Stimulated activated CD8-positive, alpha-beta memory T cell treated with anti-CD3 and anti-CD28 coated beads, Interleukin-15, amount 100 ng/mL, for 4 hours (primary cell): Measurements from ENCODE around the gene MED12L.
A peak's percentile ranks its signal among the peaks of the same experiment; 100 is the strongest.

ENCODE experiments used
- DNase-seq, 2 donors: peaks; one replicate each; pipeline ENCODE4 v3.0.0-alpha.2; 2020; ENCODE audit warnings: low read depth in 2 of 2

The MED12L gene

GRCh38 chr3:151086484-151087456 lies 1.3 kb downstream of the MED12L start:
- DNase-seq: peak; percentile 32 to 42

DNA sequence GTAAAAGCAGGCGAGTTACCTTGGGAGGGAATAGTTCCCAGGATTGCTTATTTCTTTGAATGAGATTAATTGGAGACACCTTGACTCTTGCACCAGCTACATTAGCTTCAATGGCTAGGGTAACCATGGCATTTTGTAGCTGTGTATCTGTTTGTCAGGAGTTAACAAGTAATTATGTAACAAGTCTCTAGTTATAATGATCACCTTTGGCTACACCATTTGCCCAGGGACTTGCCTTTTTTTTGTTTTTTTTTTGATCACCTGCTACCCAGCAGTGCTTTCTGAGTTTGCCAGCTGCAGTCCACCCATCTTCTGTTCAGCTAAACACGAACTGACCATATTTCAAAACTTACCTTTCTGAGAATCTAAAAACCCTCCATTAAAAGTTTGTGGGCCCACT lies 2.2 kb downstream of the MED12L start:
- no peak for DNase-seq

DNA sequence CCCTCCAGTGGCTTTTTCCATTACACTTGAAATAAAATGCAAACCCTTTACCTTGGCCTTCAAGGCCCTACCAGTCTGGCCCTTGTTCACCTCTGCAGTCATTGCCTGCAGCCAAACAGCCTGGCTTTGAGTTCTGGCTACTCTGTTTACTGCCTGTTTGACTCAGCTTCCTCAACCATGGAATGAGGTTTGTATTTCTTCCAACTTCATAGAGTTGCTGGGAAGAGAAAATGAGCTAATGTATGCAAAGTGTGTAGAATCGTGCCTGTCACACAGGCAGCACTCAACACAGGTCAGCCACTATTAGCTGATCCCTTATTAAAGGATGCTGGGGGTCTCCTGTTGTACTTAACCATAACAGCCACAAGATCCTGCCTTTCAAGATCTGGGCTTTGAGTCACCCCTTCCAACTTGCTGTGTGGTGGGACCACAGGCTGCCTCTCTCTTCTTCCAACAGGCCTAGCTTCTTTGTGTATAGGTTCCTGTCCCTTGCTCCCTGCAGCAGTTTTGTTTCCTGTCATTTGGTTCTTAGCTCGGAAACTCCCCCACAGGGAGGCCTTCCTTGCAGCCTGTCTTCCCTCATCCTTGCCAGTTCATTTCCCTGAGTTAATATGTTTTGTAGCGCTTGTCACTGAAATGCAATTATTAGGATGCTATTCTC lies 6.4 kb downstream of the MED12L start:
- DNase-seq: no peak

GRCh38 chr3:151093148-151093547 lies 7.7 kb downstream of the MED12L start:
- no peak for DNase-seq

DNA sequence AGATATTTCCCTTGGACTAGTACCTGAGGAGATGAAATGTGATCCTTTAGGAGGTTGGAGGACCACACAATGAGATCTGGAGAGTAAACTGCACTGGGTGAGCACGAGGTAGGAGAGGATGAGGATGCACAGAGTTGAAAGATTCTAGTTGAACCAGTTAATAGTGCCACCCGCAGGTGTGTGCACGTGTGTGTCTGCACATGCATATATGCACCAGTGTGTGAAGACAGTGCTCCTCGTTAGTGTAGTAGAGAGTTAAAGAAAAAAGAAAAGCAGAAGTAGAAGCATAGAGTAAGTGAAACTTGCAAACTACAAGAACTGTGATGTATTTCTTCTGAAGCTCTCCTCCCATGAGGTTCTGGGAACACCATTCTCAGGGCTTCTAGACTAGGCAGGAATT lies 8.4 kb downstream of the MED12L start:
- no peak for DNase-seq

DNA sequence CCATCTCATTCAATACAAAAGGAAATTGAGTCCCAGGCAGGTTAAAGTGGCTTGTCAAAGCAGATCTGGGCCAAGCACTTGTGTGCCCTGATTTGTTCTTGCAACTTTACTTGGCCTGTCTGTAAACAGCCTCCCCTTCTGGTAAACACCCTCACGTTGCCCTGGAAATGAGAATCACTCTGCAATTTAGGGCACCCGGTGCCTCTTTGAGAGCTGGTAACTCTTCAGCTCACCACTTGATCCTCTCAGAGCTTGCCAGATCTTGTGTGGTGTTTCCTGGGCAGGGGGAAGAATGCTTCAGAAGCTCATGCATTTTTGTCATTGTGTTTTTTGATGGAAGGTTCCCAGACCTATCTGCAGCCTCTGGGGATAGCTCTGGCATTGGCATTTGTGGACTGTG lies 11.3 kb downstream of the MED12L start:
- no peak for DNase-seq

DNA sequence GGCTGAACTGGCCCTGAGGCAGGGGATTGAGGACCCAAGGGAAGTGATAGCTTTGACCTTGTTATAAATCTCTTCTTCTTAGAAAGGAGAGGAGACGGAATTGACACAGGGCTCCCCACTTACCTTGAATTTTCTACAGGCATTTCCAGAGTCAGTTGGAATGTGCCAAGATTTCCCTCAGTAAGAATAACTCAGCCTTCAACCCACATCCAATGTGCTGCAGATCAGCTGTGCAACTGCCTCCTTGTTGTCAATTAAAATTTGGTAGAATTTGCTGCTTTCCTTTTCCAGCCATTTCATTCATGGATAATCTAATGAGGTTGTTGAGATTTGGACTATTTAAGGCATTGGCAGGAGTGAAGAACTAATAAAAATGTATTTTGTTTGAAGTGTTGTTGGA lies 14.6 kb downstream of the MED12L start:
- DNase-seq: no peak

- DNase-seq: no peak
These were observed 16.0 kb downstream of the MED12L start for GRCh38 chr3:151101270-151101969.

- no peak for DNase-seq
These were observed 20.8 kb downstream of the MED12L start for GRCh38 chr3:151106311-151106710.

GRCh38 chr3:151107177-151107576 lies 21.7 kb downstream of the MED12L start:
- DNase-seq: no peak

DNA sequence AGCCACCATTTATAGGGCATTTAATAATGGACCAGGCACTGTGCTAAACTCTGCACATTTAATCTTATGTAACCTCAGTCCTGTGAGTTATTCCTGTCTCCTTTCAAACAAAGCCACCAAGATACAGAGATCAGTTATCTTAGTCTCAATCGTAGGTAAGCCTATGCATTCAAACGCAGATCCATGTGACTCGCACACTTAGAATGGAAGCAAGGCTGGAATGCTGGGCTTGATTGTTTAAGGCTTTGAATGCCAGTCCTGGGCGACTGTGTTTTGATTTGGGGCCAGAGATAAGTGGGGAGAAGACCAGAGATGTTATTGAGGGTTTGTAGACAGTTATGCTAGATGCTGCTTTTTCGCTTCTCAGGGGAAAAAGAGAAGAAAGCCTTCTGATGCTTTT lies 22.2 kb downstream of the MED12L start:
- no peak for DNase-seq

- no peak for DNase-seq
These were observed 23.9 kb downstream of the MED12L start for GRCh38 chr3:151109286-151109800.

- no peak for DNase-seq
These were observed 27.3 kb downstream of the MED12L start for GRCh38 chr3:151112731-151113130.

- no peak for DNase-seq
These were observed 27.9 kb downstream of the MED12L start for GRCh38 chr3:151113343-151113742.

GRCh38 chr3:151117047-151117446 lies 31.6 kb downstream of the MED12L start:
- no peak for DNase-seq

DNA sequence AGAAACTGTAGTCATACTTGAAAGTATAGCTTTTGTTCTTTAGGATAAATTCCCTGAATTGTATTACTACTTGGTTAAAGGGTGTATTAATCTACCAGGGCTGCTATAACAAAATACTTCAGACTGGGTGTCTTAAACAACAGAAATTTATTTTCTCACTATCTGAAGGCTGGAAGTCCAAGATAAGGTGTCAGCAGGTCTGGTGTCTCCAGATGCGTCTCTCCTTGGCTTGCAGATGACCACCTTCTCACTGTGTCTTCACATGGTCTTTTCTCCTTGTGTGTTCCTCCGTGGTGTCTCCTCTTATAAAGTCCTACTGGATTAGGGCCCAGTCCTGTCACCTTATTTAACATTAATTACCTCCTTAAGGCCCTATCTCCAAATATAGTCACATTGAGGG lies 33.7 kb downstream of the MED12L start:
- DNase-seq: no peak

- DNase-seq: no peak
These were observed 34.9 kb downstream of the MED12L start for GRCh38 chr3:151120409-151120808.

- no peak for DNase-seq
These were observed 35.6 kb downstream of the MED12L start for GRCh38 chr3:151121016-151121415.

DNA sequence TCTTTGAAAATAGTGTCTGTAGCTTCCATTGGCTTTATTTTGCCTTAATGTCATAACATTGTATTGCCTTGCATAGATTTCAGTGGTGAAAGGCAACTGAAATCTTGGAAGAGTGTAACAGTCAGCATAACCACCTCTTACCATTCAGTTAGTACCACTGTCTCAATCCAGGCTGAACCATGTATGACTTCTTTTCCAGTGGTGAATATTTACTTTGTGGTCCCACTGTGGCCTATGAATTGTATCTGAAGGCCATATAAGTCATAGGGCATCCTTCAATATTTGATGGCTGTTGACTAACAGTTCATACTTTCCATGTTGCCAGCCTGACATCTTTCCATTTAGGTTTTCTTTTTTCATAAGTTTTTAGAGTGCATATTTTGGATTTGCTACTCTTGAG lies 38.4 kb downstream of the MED12L start:
- no peak for DNase-seq

- no peak for DNase-seq
These were observed 39.0 kb downstream of the MED12L start for GRCh38 chr3:151124476-151124875.

- DNase-seq: no peak
These were observed 45.0 kb downstream of the MED12L start for GRCh38 chr3:151130428-151130827.

DNA sequence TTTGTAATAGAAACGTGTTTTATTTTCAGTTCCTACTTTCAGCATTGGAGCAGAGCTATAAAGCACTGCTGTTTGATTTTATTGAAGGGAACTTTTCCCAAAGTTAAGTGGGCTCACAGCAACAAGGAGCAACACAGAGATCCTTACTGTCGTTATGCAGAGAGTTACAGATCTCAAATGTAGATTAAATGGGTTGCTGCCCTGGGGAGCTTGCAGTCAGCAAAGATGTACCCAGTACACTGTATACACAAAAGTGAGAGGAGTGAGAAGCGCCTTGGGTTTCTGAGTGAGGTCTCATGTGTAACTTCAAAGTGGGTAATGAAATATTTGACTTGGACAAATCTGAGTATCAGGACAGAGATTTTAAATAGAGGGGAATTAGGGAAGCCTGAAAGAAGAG lies 47.7 kb downstream of the MED12L start:
- no peak for DNase-seq
